Left renal pelvis (tissue), 4 donors: ENCODE data around the gene KCNJ6. TPM values are rescaled to one million over a fixed set of nuclear protein-coding genes. Genes with fewer than 3 reads are reported as not detected.
"Not testable (repeated sequence)": the region's sequence is repeated elsewhere in the genome, so short reads cannot be mapped to it uniquely, and the experiment has no call there.

ENCODE experiments used
- DNase-seq, 4 donors: peaks; one replicate each; pipeline ENCODE4 v3.0.0-alpha.2; 2013; ENCODE audit warnings: low read depth in 4 of 4, low spot score in 3 of 4
- polyA plus RNA-seq, 4 donors: library from polyadenylated mRNA; unstranded; fragments of 120-200 nt; gene quantifications; one replicate each; pipeline ENCODE4 v1.2.1, GENCODE V29; 2013; ENCODE audit not compliant: insufficient read length in 4 of 4

Gene KCNJ6
- polyA plus RNA-seq, 4 donors: 0.23 to 0.49 (median 0.27) TPM

DNA sequence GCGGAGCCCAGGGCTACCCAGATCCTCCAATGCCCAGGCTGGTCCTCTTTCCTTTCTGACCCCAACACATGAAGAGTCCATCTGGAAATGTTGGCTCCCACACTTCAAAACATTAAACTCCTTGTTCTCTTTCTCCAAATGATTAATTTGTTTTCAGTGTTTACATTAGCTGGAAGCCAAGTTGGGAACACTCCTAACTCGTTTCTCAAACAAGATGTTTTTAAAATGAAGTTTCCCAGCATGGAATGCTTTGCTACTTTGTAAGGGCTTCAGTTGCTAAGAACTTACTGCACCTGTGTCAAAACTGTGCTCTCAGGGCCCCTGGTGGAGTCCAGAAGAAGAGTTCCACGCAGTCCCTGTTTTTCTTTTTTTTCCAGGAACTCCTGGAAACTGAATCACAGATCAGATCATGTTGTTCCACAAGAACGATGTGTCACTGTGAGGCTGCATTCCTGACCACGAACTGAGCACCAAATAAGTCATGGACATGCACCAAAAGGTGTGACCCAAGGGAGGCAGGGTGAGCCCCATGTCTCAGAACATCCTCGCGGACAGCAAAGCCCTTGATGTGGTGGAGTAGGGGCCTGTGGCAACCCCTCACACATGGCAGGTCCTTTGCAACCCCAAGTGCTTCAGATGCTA lies 257.3 kb downstream of the KCNJ6 start:
- peak in 2 of 4 donors; percentile 41 to 43 for DNase-seq

DNA sequence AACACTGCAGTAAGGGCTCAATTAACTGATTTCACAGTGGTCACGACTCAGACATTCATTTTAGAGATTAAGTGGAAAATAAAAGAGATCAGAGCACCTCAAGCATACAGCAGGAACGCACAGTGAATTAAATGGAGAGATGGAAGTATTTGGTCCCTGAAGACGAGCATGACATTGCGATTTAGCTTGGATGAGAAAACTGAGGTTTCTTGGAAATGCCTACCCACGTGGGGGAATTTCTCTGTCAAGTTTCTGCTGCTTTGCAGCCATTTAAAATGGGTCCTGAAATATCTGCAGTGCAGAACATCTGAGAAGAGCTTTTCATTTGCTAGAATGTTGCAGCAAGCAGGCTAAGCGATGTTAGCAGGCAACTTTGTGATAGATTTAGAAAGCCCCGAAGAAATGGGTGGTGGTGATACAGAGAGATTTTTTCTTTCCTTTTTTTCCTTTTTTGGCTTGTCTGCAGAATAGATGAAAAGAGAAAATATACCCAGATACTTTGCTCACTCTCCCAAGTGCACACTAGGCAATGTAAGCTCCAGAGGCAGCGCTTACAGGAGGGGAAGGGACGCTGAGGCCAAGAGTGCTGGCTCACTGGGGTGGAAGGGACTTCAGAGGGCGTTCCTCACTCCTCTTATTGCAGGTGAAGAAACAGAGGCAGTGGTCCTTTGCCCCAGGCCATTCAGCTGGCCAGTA lies 258.0 kb downstream of the KCNJ6 start:
- no peak for DNase-seq

DNA sequence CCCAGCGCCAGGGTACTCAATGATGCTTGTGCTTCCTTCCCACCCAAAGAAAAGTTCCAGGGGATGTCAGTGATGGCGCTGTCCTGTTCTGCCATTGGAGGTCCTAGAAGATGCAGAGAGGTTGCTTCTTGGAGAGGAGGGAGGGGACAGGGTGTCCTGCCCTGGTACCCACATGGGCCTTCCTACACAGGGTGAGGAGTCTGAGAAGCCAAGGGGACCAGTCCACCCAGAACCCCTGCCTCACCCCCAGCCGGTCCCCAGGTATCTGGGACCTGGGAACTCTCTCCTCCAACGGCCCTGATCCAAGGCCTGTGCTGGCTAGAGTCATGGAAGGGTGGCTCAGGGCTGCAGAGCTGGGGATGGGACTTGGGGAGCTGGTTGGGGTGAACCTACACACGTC lies 259.4 kb downstream of the KCNJ6 start:
- no peak for DNase-seq

DNA sequence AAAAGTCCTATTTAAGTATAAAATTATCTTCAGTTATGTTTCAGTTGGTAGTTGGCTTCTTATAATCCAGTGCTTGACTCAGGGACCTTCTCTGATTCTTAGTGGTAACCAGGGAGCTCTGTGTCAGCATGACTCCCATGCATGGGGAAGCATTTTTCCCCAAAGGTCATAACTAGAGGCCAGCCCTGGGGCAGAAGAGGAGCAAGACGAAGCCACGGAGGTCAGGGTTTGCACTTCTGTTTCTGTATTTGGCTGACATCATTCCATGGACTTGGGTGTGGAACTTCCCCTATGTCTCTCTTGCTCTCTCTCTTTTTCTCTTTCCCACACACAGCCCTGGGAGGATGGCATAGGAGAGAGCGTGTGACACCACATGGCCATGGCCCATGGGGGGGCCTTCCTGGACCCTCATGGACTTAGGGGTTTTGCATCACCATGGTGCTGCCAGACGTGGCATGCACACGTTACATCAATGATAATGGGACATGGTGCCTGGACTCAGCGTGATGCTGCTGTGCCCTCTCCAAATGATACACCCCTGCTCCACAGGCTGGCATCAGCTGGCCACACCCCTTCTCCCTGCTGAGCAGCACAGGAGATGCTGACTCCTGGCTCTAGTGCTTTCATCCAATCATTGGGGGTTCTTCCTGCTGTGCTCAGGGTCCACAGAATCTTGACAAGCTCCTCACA lies 260.5 kb downstream of the KCNJ6 start:
- DNase-seq: no peak

DNA sequence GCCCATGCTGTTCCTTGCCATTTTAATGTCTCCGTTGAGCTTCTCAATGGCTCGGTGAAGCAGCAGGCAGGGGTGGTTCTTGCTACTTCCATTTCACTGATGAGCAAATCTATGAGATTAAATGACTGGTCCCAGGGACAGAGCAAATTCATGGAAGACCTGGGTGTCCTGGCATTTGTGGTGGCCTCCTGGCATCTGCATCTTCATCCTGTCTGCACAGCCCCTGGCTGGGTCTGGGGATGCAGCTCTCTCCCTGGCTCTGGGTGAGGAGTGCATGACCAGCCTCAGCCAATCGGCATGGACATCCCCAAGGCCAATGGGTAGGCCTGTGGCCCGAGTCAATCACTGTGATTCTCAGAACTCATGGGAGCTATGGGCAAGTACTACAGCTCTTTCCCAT lies 261.7 kb downstream of the KCNJ6 start:
- no peak for DNase-seq

DNA sequence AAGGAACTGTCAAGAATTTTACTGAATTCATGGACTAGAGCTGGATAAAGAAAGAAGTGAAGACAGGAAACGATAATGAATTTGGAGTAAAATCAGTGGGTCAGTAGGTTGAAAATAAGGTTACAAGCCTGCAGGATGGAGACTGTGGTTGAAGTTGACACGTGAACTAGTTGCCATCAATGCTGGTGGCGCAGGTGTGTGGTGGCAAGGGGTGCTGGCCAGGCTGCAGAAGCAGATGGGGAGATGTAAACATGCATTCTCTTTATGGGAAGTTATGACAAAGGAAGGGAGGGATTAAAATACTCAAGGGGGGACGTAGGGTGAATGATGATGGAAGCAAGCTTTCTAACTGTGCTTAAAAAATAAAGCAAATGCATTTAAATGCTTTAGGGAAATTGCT lies 263.1 kb downstream of the KCNJ6 start:
- DNase-seq: no peak

DNA sequence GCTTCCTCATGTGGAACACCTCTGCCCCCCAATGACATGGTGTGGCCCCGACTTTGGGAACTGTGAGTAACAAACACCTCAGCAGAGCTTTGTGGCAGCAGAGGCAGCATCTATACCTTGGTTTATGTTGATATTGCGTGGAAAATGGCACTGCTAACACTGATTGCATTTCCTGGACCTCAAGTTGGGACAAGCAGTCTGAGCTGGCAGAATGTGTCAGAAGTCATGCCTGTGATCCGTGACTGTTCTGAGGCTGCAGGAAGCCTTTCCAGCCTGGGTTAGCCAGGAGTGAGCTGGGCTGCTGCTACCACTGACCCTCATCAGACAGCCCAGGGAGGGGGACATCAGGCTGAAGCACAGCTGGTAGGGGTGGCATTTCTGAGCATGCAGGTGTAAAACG lies 268.5 kb downstream of the KCNJ6 start:
- no peak for DNase-seq

DNA sequence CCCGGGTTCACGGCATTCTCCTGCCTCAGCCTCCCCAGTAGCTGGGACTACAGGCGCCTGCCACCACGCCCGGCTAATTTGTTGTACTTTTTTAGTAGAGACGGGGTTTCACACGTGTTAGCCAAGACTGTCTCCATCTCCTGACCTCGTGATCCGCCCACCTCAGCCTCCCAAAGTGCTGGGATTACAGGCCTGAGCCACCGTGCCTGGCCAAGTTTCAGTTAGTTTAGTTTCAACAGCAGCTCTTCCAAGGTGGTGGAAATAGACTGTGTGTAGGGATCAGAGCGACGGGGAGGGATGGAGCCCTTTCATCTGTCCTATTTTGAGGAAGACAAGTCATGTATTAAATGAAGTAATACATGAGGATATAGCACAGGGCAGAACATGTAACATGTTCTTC lies 269.5 kb downstream of the KCNJ6 start:
- not testable (repeated sequence) for DNase-seq

DNA sequence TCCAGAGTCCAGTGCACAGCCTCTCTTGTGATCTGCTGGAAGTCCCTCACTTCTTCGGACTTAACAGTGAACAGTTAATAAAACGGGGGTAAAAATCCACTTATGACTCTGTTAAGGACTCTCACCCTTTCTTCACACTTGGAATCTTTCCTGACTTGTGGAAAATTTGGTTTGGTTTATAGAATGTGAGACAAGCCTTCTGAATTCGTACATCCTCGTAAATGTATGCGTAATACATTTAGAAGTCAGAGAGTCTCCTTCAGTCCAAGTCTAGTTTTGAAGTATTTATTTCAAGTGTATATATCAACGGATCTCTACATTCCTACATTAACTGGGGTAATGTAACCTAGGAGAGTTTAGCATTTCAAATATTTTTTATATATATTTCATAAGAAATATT lies 270.4 kb downstream of the KCNJ6 start:
- no peak for DNase-seq

DNA sequence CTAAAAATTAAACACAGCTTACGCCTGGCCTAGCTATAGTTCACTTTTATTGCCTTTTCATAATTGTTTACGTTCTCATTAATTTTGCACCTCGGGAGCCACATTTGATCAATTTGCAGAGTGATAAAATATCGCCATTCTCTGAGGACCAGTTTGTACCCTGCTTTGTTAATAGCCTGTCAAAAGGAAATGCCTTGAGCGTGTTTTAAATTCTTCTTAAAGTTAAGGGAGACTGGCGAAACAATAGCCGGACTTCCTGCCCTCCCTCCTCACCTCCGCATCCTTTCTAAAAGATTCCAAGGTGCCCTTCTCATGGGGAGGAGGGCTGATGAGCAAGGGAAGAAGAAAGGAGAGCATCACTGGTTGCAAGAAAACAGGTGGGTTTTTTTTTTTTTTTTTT lies 271.6 kb downstream of the KCNJ6 start:
- no peak for DNase-seq

DNA sequence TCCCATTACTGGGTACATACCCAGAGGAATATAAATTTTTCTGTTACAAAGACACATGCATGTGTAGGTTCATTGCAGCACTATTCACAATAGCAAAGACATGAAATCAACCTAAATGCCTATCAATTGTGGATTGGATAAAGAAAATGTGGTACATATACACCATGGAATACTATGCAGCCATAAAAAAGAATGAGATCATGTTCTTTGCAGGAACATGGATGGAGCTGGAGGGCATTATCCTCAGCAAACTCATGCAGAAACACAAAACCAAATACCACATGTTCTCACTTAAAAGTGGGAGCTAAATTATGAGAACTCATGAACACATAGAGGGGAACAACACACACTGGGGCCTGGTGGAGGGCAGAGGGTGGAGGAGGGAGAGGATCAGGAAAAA lies 272.4 kb downstream of the KCNJ6 start:
- DNase-seq: not testable (repeated sequence)

DNA sequence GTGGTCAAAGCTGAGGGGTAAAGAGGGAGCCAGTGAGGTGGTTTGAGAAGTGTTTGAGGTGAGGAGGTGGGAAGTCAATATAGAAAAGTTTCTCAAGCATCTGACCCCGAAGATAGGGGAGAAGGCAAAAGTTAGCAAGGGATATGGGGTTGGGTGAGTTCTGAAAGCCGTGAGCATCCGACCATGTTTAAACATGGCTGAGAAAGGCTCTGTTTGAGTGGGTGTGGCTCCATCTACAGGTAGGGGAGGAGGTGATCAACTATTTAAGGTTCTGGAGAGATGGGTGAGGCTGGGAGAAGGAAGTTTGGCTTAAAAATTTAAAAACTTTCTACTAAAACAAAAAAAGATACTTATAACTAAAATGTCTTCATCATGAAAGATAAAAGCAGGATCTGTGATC lies 273.8 kb downstream of the KCNJ6 start:
- DNase-seq: no peak

DNA sequence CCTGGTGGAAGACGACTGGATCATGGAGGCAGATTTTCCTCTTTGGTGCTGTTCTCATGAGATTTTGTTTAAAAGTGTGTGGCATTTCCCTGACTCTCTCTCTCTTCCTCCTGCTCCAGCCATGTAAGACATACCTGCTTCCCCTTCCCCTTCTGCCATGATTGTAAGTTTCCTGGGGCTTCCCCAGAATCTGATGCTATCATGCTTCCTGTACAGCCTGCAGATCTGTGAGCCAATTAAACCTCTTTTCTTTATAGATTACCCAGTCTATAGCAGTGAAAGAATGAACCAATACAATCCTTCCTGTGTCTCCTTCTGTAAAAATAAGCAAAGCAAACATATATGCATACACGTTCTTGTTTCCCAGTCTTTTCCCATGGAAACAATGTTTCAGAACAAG lies 276.5 kb downstream of the KCNJ6 start:
- no peak for DNase-seq

DNA sequence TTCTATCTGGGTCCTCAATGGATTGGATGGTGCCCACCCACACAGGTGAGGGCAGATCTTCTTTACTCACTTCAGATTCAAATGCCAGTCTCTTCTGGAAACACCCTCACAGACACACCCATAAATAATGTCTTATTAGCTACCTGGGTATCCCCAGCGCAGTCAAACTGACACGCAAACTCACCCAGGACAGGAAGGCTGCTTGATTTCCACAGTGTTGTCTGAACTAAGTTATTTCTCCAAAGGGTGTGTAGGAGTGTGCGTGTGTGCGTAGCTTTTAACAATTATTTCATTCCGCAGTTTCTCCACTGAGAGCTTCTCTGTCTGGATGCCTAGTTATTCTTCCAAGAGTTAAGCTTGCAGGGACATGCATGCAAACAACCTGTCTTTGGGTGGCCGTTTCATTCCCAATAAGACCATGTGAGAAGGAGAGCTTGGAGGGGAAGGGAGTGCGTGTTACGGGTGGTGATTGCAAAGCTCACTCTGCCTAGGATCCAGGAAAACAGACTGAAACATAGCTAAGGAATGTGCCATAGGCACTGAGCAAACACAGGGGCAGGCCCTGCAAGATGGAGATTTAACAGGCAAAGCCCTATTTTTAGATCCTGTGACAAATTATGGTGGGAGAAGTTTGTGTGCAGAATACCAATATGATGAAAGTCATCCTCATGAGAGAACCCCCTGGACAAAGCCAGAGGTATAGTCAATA lies 280.0 kb downstream of the KCNJ6 start:
- no peak for DNase-seq

DNA sequence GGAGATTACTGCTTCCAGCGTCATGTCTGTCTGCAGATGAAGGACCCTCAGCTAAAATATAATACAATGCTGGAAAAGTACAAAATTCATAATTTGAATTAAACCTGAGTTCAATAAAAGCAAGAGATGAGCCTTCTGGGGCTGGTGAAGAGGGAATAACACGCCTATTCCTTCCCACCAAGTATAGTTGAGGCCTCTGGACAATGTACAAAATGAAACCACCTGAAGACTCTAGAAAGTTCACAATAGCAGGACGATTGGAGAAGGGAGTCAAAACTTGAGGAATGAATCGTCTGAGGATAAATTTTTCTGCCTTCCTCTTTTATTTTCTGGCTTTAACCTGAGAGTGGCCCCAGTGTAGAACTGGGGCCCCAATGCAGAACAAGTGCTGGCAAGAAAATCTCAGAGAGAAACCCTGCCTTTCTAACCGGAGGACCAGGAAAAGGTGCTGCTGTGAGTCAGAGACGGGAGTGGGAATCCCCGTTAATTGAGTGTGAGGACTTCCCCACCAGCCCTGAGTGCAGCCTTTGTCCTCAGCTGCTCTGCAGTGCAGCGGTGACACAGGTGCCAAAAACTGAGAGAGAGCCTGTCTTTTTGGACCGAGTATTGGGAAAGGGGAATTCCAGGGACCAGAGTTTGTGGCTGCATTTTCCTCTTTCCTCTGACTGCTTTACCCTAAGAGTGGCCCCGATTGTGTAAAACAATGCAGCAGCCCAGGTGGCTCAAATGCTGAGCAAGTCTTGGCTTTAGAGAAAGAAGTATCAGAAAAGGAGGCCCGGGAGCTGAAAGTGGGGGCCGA lies 284.7 kb downstream of the KCNJ6 start:
- DNase-seq: no peak

DNA sequence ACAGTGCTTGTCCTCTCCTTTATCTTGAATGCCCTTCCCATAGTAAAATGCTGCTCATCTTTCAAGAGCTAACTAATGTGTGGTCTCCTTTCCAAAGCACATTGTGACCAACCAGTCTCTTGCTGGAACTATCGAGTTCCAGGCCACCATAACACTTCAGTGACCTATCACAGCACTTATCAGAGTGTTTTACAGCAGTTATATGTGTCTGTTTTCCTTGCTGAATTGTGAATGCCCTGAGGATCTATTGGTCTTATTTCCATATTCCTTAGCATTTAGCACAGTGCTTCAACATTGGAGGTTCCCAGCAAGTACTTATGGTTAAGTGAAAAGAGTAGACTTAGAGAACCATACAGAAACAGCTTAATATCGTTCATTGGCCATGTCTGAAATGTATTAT lies 285.4 kb downstream of the KCNJ6 start:
- no peak for DNase-seq

DNA sequence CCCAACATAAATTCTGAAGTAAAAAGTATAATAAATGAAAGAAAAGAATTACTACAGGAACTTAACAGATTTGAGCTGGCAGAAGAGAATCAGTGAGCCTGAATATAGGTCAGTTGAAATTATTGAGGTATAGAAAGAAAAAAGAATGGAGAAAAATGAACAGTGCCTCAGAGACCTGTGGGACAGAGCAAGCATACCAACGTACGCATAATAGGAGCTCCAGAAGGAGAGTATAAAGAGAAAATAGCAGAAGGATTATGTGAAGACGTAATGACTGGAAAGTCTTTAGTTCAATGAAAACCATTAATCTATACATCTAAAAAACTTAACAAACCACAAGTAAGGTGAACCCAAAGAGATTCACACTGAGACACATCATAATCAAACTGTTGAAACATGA lies 287.9 kb downstream of the KCNJ6 start:
- no peak for DNase-seq

DNA sequence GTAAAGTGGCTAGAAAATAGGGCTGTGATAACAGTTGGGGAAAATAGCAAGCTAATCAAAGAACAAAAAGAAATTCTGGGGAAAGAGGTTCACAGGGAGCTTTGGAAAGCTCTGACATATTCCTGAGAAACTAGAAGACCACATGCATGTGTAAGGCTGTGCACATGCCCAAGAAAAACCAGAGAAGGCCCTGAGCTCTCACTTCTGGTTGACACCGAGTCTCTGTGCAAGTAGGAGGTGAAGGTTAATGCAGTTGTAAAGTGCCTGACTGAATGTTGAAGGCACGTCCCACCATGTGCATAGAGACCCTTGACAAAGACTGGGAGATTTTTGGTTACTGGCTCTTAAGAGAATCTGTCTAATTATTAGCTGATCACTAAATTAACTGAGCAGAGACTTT lies 288.7 kb downstream of the KCNJ6 start:
- no peak for DNase-seq

DNA sequence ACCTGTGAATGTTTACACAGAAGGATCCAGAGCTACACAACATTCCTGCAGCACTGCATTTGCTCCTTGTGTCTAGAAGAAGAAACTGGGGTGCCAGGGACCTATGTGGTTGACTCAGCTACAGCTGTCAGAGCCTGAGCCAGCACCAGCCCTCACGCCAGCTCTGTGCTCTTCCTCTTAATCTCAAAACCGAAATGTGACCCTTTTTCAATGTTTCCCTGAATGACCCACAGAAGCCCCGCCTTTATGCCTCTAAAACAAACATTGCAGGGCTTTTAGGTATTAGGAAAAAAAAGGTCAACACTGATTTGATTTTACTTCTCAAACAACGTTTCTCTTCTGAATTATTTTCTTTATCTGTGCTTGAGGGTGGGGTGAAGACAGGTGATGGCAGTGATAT lies 289.2 kb downstream of the KCNJ6 start:
- no peak for DNase-seq

DNA sequence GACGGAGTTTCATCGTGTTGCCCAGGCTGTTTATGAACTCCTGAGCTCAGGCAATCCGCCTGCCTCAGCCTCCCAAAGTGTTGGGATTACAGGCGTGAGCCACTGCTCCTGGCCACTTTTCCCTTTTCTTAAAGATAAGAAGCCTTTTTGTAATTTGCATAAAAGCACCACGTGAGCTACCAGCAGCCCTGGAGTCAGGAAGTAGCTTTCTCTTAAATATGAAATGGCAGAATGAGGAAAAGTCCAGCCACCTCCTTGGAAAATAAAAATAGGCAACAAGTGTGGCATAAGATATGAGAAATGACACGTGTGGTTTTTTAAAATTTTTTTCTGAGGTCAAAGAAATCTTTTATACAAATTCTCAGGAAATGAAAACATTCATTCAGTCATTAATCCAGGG lies 289.9 kb downstream of the KCNJ6 start:
- DNase-seq: no peak

DNA sequence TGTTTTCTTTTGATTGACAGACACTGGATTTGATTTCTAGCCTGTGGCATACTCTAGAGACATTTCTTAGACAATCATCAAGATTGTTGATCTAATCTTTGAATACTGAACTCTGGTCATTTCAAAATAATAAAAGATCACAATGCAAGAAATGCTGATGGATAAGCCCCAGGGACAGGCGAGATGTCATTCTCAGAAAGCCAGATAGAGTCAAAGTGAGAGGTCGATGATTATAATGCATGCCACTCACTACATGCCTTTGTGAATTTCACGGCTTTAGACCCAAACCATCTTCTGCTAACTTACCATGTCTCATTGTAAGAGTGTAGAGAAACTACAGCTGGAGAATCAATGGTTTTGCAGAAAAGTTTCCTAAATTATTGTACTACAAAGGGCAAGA lies 292.6 kb downstream of the KCNJ6 start:
- no peak for DNase-seq
